Stimulated activated CD4-positive, alpha-beta T cell treated with anti-CD3 and anti-CD28 coated beads, Interleukin-12 subunit alpha, Interleukin-12 subunit beta, amount 100 ng/mL, for 48 hours (primary cell): ENCODE results near the gene LPP.
A peak's percentile ranks its signal among the peaks of the same experiment; 100 is the strongest.

ENCODE experiments used
- DNase-seq, 3 donors: peaks; one replicate each; pipeline ENCODE4 v3.0.0-alpha.2; 2020; ENCODE audit warnings: low read depth in 2 of 3, low spot score in 1 of 3

Gene LPP

GRCh38 chr3:188534633-188535032, 380.7 kb downstream of the LPP start:
- DNase-seq: no peak

- no peak for DNase-seq
Observed at GRCh38 chr3:188537606-188538005, 383.6 kb downstream of the LPP start.

- DNase-seq: no peak
Observed at GRCh38 chr3:188539037-188539436, 385.1 kb downstream of the LPP start.

- DNase-seq: no peak
Observed at GRCh38 chr3:188539631-188540194, 385.8 kb downstream of the LPP start.

- no peak for DNase-seq
Observed at GRCh38 chr3:188542196-188542595, 388.2 kb downstream of the LPP start.

- DNase-seq: no peak
Observed at GRCh38 chr3:188544012-188544411, 390.1 kb downstream of the LPP start.

- no peak for DNase-seq
Observed at GRCh38 chr3:188546835-188547670, 393.1 kb downstream of the LPP start.

- peak in 1 of 3 donors; percentile 5 for DNase-seq
Observed at GRCh38 chr3:188553569-188553968, 399.6 kb downstream of the LPP start.

- DNase-seq: no peak
Observed at GRCh38 chr3:188554404-188554803, 400.4 kb downstream of the LPP start.

- DNase-seq: no peak
Observed at GRCh38 chr3:188557235-188557634, 403.3 kb downstream of the LPP start.

- DNase-seq: no peak
Observed at GRCh38 chr3:188558343-188559071, 404.6 kb downstream of the LPP start.

GRCh38 chr3:188559072-188559429, 405.1 kb downstream of the LPP start:
- no peak for DNase-seq

- DNase-seq: no peak
Observed at GRCh38 chr3:188559856-188560255, 405.9 kb downstream of the LPP start.

- no peak for DNase-seq
Observed at GRCh38 chr3:188562144-188562543, 408.2 kb downstream of the LPP start.

- no peak for DNase-seq
Observed at GRCh38 chr3:188567478-188568195, 413.7 kb downstream of the LPP start.

GRCh38 chr3:188568736-188569135, 414.8 kb downstream of the LPP start:
- no peak for DNase-seq

- no peak for DNase-seq
Observed at GRCh38 chr3:188571531-188572095, 417.7 kb downstream of the LPP start.

- no peak for DNase-seq
Observed at GRCh38 chr3:188573291-188573940, 419.5 kb downstream of the LPP start.

- no peak for DNase-seq
Observed at GRCh38 chr3:188573956-188574355, 420.0 kb downstream of the LPP start.

GRCh38 chr3:188574885-188575284, 420.9 kb downstream of the LPP start:
- DNase-seq: no peak

GRCh38 chr3:188575501-188575900, 421.5 kb downstream of the LPP start:
- DNase-seq: no peak
